ES-I3 (cell line): ENCODE results near the gene ARHGEF18.
"Not testable (repeated sequence)": the region's sequence is repeated elsewhere in the genome, so short reads cannot be mapped to it uniquely, and the experiment has no call there.

Experiments used
- H3K36me3 ChIP-seq: 2 replicates; pipeline ENCODE4 v1.6.1; 2013; ENCODE audit warnings: mild to moderate bottlenecking, low read length, control low read depth, moderate library complexity; ENCODE audit not compliant: insufficient read depth
- H3K4me1 ChIP-seq: 2 replicates; pipeline ENCODE4 v1.6.1; 2013; ENCODE audit warnings: mild to moderate bottlenecking, control low read depth, low read length; ENCODE audit not compliant: insufficient read depth
- H3K9ac ChIP-seq: 2 replicates; pipeline ENCODE4 v1.6.1; 2013; ENCODE audit warnings: low read depth, mild to moderate bottlenecking, low read length, moderate library complexity
- H3K9me3 ChIP-seq: 2 replicates; pipeline ENCODE4 v1.6.1; 2013; ENCODE audit warnings: mild to moderate bottlenecking, low read length, moderate library complexity; ENCODE audit not compliant: control insufficient read depth, insufficient read depth

ARHGEF18 gene

GRCh38 chr19:7348587-7349230 is at the start of gene ARHGEF18:
ARHGEF18 (plus strand) TSS chr19:7348937; CDS start chr19:7362891, 13,954 bp downstream.
- peaks cover 2% of the 10 kb centered on the region; the same call in 1 of the 2 replicates for H3K9me3 ChIP-seq
- H3K36me3 ChIP-seq = no peaks in the 10 kb centered on the region
- no peaks in the 10 kb centered on the region; the same call in 1 of the 2 replicates for H3K4me1 ChIP-seq
- H3K9ac ChIP-seq = no peak within 1 kb of the TSS

GRCh38 chr19:7301525-7301924 is 47.2 kb upstream of the ARHGEF18 start:
- H3K36me3 ChIP-seq = no peaks in the 10 kb centered on the region
- H3K9ac ChIP-seq = no peak overlapping the region
- no peaks in the 10 kb centered on the region for H3K9me3 ChIP-seq
- no peaks in the 10 kb centered on the region for H3K4me1 ChIP-seq

GRCh38 chr19:7303470-7303869 is 45.3 kb upstream of the ARHGEF18 start:
- Histone ChIP-seq H3K36me3 (no peaks in the 10 kb centered on the region), H3K9ac (no peak overlapping the region), H3K4me1 (no peaks in the 10 kb centered on the region), H3K9me3 (no peaks in the 10 kb centered on the region)

- Histone ChIP-seq H3K9me3 (no peaks in the 10 kb centered on the region), H3K4me1 (no peaks in the 10 kb centered on the region), H3K36me3 (no peaks in the 10 kb centered on the region), H3K9ac (no peak overlapping the region)
Measured at GRCh38 chr19:7304200-7304599, 44.5 kb upstream of the ARHGEF18 start.

GRCh38 chr19:7307590-7308218 is 41.0 kb upstream of the ARHGEF18 start:
- Histone ChIP-seq H3K36me3 (no peaks in the 10 kb centered on the region), H3K9ac (no peak overlapping the region), H3K9me3 (no peaks in the 10 kb centered on the region), H3K4me1 (no peaks in the 10 kb centered on the region)

- H3K4me1 ChIP-seq, H3K9ac ChIP-seq, H3K36me3 ChIP-seq, H3K9me3 ChIP-seq: not testable (repeated sequence)
Measured at GRCh38 chr19:7308327-7308726, 40.4 kb upstream of the ARHGEF18 start.

- no peaks in the 10 kb centered on the region for H3K9me3 ChIP-seq
- no peaks in the 10 kb centered on the region for H3K36me3 ChIP-seq
- no peaks in the 10 kb centered on the region for H3K4me1 ChIP-seq
- no peak overlapping the region for H3K9ac ChIP-seq
Measured at GRCh38 chr19:7311911-7312310, 36.8 kb upstream of the ARHGEF18 start.

- Histone ChIP-seq H3K36me3 (no peaks in the 10 kb centered on the region), H3K9ac (no peak overlapping the region), H3K4me1 (no peaks in the 10 kb centered on the region), H3K9me3 (no peaks in the 10 kb centered on the region)
Measured at GRCh38 chr19:7312816-7313215, 35.9 kb upstream of the ARHGEF18 start.

GRCh38 chr19:7318176-7318575 is 30.6 kb upstream of the ARHGEF18 start:
- no peak overlapping the region for H3K9ac ChIP-seq
- no peaks in the 10 kb centered on the region for H3K9me3 ChIP-seq
- H3K4me1 ChIP-seq = no peaks in the 10 kb centered on the region
- no peaks in the 10 kb centered on the region for H3K36me3 ChIP-seq

GRCh38 chr19:7326105-7326877 is 22.4 kb upstream of the ARHGEF18 start:
- Histone ChIP-seq H3K9ac (no peak overlapping the region), H3K9me3 (no peaks in the 10 kb centered on the region), H3K36me3 (no peaks in the 10 kb centered on the region), H3K4me1 (no peaks in the 10 kb centered on the region)

- H3K36me3 ChIP-seq = no peaks in the 10 kb centered on the region
- H3K9me3 ChIP-seq = no peaks in the 10 kb centered on the region; the same call in 1 of the 2 replicates
- H3K4me1 ChIP-seq = no peaks in the 10 kb centered on the region
- H3K9ac ChIP-seq = no peak overlapping the region
Measured at GRCh38 chr19:7327802-7328201, 20.9 kb upstream of the ARHGEF18 start.

GRCh38 chr19:7328647-7329046 is 20.1 kb upstream of the ARHGEF18 start:
- Histone ChIP-seq H3K9ac (no peak overlapping the region), H3K4me1 (no peaks in the 10 kb centered on the region)

GRCh38 chr19:7331446-7331845 is 17.3 kb upstream of the ARHGEF18 start:
- H3K4me1 ChIP-seq = no peaks in the 10 kb centered on the region
- H3K36me3 ChIP-seq = no peaks in the 10 kb centered on the region
- H3K9me3 ChIP-seq = no peaks in the 10 kb centered on the region; the same call in 1 of the 2 replicates
- no peak overlapping the region for H3K9ac ChIP-seq

More at GRCh38 chr19:7328647-7329046, 20.1 kb upstream of the ARHGEF18 start:
- Histone ChIP-seq H3K9me3 (no peaks in the 10 kb centered on the region; the same call in 1 of the 2 replicates), H3K36me3 (no peaks in the 10 kb centered on the region)

GRCh38 chr19:7333198-7334118 is 15.3 kb upstream of the ARHGEF18 start:
- Histone ChIP-seq H3K9ac (no peak overlapping the region), H3K9me3 (no peaks in the 10 kb centered on the region; the same call in 1 of the 2 replicates), H3K4me1 (no peaks in the 10 kb centered on the region), H3K36me3 (no peaks in the 10 kb centered on the region)
